Measurements from ENCODE around the gene AMDHD2. TPM values are rescaled to one million over a fixed set of nuclear protein-coding genes. Genes with fewer than 3 reads are reported as not detected.

Gene AMDHD2
- total RNA-seq, 1 experiment from 2014 or later: 67.2 TPM

DNA sequence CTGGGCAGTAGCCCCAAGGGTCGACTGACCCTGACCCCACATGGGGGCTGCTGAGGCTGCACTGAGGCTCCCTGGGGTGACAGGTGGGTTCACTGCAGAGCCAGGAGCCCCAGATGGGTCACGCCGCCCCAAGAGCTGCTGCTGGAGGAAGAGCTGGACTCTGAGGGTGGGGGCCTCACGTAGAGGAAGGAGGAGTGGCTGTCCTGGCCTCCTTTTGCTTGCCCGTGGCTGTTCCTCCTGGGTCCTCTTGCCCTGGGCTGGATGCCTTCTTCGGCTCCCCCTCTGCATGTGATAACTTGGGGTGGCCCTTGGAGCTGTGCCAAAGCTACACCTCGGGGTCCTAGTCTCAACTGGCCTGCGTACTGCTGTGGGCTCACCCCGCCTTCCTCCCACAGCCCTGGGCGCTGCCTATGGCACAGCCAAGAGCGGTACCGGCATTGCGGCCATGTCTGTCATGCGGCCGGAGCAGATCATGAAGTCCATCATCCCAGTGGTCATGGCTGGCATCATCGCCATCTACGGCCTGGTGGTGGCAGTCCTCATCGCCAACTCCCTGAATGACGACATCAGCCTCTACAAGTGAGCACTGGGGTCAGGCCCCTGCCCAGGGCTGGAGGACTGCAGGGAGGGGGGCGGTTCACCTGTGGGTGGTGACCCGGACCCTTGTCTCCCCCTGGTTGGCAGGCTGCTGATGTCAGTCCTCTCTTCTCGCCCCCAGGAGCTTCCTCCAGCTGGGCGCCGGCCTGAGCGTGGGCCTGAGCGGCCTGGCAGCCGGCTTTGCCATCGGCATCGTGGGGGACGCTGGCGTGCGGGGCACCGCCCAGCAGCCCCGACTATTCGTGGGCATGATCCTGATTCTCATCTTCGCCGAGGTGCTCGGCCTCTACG, 1.1 kb upstream of the AMDHD2 start:
- H3K4me3 ChIP-seq (ENCODE audit: low read depth, low read length): no peak overlapping the region
- no peaks in the 10 kb centered on the region for H3K9me3 ChIP-seq
- H3K4me1 ChIP-seq: peaks cover 32% of the 10 kb centered on the region
- POLR2A ChIA-PET: no interaction called here
- Mint-ChIP-seq H3K27ac (ENCODE audit: unreplicated experiment) (peak overlapping the region; percentile 89), H3K4me3 (ENCODE audit: unreplicated experiment) (peak overlapping the region; percentile 87), H3K9me3 (ENCODE audit: unreplicated experiment) (no peaks in the 10 kb centered on the region), H3K4me1 (ENCODE audit: low read depth, unreplicated experiment) (peaks cover 39% of the 10 kb centered on the region), H3K27me3 (ENCODE audit: insufficient read depth, unreplicated experiment) (no peaks in the 10 kb centered on the region), H3K36me3 (ENCODE audit: insufficient read depth, unreplicated experiment) (peaks cover 68% of the 10 kb centered on the region)
- no TSS peak for BruUV-seq (replicated peaks)
- CTCF ChIA-PET: interaction anchor here (1.4 kb wide), 1 partner anchor 13 kb away, joined by 4 read pairs; no protein-coding TSS in a partner anchor
- no peak for DNase-seq
- intact Hi-C loops (cut with micrococcal nuclease; ENCODE audit: unreplicated experiment): no loop called here
- peaks cover 5% of the 10 kb centered on the region for H3K36me3 ChIP-seq (ENCODE audit: control insufficient read depth, insufficient read depth, low read length)
- H3K27me3 ChIP-seq (replicated peaks; ENCODE audit: control insufficient read depth, insufficient read depth, low read length): no peaks in the 10 kb centered on the region
- TF ChIP-seq, protein P1, sequence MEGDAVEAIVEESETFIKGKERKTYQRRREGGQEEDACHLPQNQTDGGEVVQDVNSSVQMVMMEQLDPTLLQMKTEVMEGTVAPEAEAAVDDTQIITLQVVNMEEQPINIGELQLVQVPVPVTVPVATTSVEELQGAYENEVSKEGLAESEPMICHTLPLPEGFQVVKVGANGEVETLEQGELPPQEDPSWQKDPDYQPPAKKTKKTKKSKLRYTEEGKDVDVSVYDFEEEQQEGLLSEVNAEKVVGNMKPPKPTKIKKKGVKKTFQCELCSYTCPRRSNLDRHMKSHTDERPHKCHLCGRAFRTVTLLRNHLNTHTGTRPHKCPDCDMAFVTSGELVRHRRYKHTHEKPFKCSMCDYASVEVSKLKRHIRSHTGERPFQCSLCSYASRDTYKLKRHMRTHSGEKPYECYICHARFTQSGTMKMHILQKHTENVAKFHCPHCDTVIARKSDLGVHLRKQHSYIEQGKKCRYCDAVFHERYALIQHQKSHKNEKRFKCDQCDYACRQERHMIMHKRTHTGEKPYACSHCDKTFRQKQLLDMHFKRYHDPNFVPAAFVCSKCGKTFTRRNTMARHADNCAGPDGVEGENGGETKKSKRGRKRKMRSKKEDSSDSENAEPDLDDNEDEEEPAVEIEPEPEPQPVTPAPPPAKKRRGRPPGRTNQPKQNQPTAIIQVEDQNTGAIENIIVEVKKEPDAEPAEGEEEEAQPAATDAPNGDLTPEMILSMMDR (IDR thresholded peaks at IDR 0.05; ENCODE audit: insufficient read depth in 1 of 2, low read depth in 1 of 2, low read length in 1 of 2, severe bottlenecking in 1 of 2, unreplicated experiment in 1 of 2): no peak

DNA sequence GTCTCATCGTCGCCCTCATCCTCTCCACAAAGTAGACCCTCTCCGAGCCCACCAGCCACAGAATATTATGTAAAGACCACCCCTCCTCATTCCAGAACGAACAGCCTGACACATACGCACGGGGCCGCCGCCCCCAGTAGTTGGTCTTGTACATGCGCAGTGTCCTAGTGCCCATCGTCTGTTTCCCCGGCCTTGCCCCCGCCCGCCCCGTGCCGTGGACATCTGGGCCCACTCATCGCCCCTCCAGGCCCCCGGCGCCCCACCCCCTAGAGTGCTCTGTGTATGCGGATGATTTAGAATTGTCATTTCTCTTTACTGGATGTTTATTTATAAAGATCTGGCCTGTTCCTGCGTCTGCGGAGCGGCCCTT, 475 bp upstream of the AMDHD2 start:
- Mint-ChIP-seq H3K4me3 (ENCODE audit: unreplicated experiment) (peak overlapping the region; percentile 87), H3K36me3 (ENCODE audit: insufficient read depth, unreplicated experiment) (peaks cover 70% of the 10 kb centered on the region), H3K27me3 (ENCODE audit: insufficient read depth, unreplicated experiment) (no peaks in the 10 kb centered on the region), H3K27ac (ENCODE audit: unreplicated experiment) (peak overlapping the region; percentile 89), H3K4me1 (ENCODE audit: low read depth, unreplicated experiment) (peaks cover 45% of the 10 kb centered on the region), H3K9me3 (ENCODE audit: unreplicated experiment) (no peaks in the 10 kb centered on the region)
- POLR2A ChIA-PET: interaction anchor here (0.8 to 1.7 kb wide), 4 partner anchors 11 to 89 kb away, joined by 3 to 15 read pairs (median 7); partner anchors contain the start of gene CEMP1
- no TSS peak for BruUV-seq (replicated peaks)
- Histone ChIP-seq H3K27me3 (replicated peaks; ENCODE audit: control insufficient read depth, insufficient read depth, low read length) (no peaks in the 10 kb centered on the region), H3K4me3 (ENCODE audit: low read depth, low read length) (no peak overlapping the region), H3K4me1 (peaks cover 38% of the 10 kb centered on the region), H3K9me3 (no peaks in the 10 kb centered on the region), H3K36me3 (ENCODE audit: control insufficient read depth, insufficient read depth, low read length) (peaks cover 5% of the 10 kb centered on the region)
- DNase-seq: no peak
- CTCF ChIA-PET: interaction anchor here (0.6 to 1.4 kb wide), 3 partner anchors 13 to 400 kb away, joined by 3 to 4 read pairs (median 4); no protein-coding TSS in a partner anchor
- TF ChIP-seq, protein P1 (IDR thresholded peaks at IDR 0.05; ENCODE audit: insufficient read depth in 1 of 2, low read depth in 1 of 2, low read length in 1 of 2, severe bottlenecking in 1 of 2, unreplicated experiment in 1 of 2): no peak
- intact Hi-C loops (cut with micrococcal nuclease; ENCODE audit: unreplicated experiment): no loop called here

DNA sequence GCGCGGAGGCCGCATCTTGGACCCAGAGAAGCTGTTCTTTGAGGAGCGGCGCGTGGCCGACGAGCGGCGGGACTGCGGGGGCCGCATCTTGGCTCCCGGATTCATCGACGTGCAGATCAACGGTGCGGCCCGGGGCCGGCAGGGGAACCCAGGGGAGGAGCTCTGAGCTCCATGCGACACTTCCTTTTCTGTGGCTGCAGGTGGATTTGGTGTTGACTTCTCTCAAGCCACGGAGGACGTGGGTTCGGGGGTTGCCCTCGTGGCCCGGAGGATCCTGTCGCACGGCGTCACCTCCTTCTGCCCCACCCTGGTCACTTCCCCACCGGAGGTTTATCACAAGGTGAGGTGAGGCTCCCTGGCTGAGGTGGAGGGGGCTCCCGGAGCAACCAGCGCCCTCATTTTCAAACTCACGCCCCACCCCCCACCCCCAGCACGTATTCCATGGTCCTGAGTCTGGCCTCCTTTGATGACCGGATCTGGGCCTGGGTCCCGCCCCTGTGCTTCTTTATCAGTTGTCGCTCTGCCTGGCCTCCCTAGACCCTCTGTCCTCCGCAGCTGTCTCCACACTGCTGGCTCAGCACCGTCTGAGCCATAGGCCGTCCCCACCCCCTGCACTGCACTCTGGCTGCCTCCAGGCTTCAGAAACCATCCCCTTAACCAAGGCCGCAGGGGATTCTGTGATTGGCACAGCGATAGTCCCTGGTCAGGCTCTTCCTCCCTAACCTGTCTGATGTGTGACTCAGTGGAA, 787 bp downstream of the AMDHD2 start:
- intact Hi-C loops (cut with micrococcal nuclease; ENCODE audit: unreplicated experiment): no loop called here
- CTCF ChIA-PET: interaction anchor here (0.7 to 1.4 kb wide), 3 partner anchors 11 to 47 kb away, joined by 3 to 4 read pairs (median 4); no protein-coding TSS in a partner anchor
- H3K36me3 ChIP-seq (ENCODE audit: control insufficient read depth, insufficient read depth, low read length): peaks cover 5% of the 10 kb centered on the region
- peak overlapping the region; percentile 87 for H3K4me3 Mint-ChIP-seq (ENCODE audit: unreplicated experiment)
- peak overlapping the region; percentile 74 for H3K4me3 ChIP-seq (ENCODE audit: low read depth, low read length)
- TF ChIP-seq, protein P1 (IDR thresholded peaks at IDR 0.05; ENCODE audit: insufficient read depth in 1 of 2, low read depth in 1 of 2, low read length in 1 of 2, severe bottlenecking in 1 of 2, unreplicated experiment in 1 of 2): no peak
- peaks cover 70% of the 10 kb centered on the region for H3K36me3 Mint-ChIP-seq (ENCODE audit: insufficient read depth, unreplicated experiment)
- POLR2A ChIA-PET: interaction anchor here (1.2 to 1.7 kb wide), 3 partner anchors 10 to 91 kb away, joined by 3 to 15 read pairs (median 9); partner anchors contain the start of gene CEMP1
- H3K27me3 ChIP-seq (replicated peaks; ENCODE audit: control insufficient read depth, insufficient read depth, low read length): no peaks in the 10 kb centered on the region
- peak in 1 of 2 experiments; percentile 39 for DNase-seq
- H3K27me3 Mint-ChIP-seq (ENCODE audit: insufficient read depth, unreplicated experiment): no peaks in the 10 kb centered on the region
- H3K9me3 Mint-ChIP-seq (ENCODE audit: unreplicated experiment): no peaks in the 10 kb centered on the region
- H3K4me1 Mint-ChIP-seq (ENCODE audit: low read depth, unreplicated experiment): peaks cover 38% of the 10 kb centered on the region
- peaks cover 32% of the 10 kb centered on the region for H3K4me1 ChIP-seq
- peak overlapping the region; percentile 89 for H3K27ac Mint-ChIP-seq (ENCODE audit: unreplicated experiment)
- BruUV-seq (replicated peaks): no TSS peak
- no peaks in the 10 kb centered on the region for H3K9me3 ChIP-seq

Data from Caco-2 (cell line).